ENCODE data around the gene LAMA2. TPM values are rescaled to one million over a fixed set of nuclear protein-coding genes. Genes with fewer than 3 reads are reported as not detected.

The LAMA2 gene
- total RNA-seq, 1 donor from 2014 or later = 18.0 TPM

DNA sequence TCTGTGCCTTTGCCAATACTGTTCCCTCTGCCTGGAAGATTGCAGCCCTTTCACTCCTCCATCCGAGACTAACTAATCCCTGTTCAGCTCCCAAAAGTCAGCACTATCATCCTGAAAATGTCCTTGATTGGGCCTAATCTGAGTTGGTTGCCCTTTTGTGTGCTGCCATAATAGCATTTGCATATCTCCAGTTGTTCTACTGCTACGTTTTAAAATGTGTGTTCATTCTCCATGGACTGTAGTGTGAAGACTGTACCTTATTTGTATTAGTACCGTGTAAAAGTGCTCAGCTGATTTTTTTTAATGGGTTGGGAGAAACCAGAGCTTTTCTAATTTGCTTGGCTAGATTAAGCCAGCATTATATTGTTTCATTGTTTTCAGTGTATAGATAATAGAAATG is 401.3 kb downstream of the LAMA2 start:
- no peak for DNase-seq (ENCODE audit: extremely low spot score, unreplicated experiment)
- Mint-ChIP-seq H3K36me3 (ENCODE audit: unreplicated experiment) (no peaks in the 10 kb centered on the region), H3K4me1 (ENCODE audit: unreplicated experiment) (no peaks in the 10 kb centered on the region), H3K27ac (ENCODE audit: unreplicated experiment) (no peak overlapping the region), H3K9me3 (ENCODE audit: unreplicated experiment) (no peaks in the 10 kb centered on the region), H3K27me3 (ENCODE audit: unreplicated experiment) (peaks cover 46% of the 10 kb centered on the region), H3K4me3 (ENCODE audit: unreplicated experiment) (no peak overlapping the region)
- TF ChIP-seq CTCF (IDR thresholded peaks at IDR 0.05) = no peak

DNA sequence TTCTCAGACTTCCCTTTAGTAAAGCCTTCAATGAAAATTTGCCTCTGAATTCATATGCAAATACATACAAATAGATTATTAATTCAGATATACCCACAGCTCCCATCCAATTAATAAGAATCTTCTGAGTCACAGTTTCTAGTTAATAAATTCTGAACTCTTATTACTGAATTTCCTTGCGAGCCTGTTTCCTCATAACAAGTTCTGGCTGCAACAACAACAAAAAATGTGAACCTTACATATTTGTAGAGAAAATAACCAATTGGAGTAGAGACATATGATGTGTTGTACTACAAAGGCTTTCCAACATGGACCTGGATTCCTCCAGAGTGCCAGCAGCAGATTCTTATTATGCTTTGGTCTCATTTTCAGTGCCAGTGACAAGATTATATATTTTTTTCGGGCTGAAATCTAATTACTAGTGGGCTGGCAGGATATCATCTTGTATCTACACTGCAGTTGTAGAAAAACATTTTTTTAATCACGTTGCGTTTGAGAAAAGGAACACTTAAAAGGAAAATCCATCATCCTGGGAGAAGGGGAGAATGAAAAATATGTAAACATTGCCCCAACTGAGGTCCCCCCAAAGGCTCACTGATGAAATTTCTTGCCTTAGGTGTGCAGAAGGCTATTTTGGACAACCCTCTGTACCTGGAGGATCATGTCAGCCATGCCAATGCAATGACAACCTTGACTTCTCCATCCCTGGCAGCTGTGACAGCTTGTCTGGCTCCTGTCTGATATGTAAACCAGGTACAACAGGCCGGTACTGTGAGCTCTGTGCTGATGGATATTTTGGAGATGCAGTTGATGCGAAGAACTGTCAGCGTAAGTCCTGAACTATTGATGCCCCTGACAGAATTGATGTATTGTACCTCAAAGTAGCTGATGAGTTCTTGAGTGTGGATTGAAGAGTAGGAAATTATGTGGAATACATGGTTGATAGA is 404.6 kb downstream of the LAMA2 start:
- H3K4me1 Mint-ChIP-seq (ENCODE audit: unreplicated experiment) = no peaks in the 10 kb centered on the region
- no peak overlapping the region for H3K27ac Mint-ChIP-seq (ENCODE audit: unreplicated experiment)
- H3K4me3 Mint-ChIP-seq (ENCODE audit: unreplicated experiment) = no peak overlapping the region
- H3K9me3 Mint-ChIP-seq (ENCODE audit: unreplicated experiment) = no peaks in the 10 kb centered on the region
- H3K27me3 Mint-ChIP-seq (ENCODE audit: unreplicated experiment) = peaks cover 29% of the 10 kb centered on the region
- no peak for TF ChIP-seq CTCF (IDR thresholded peaks at IDR 0.05)
- DNase-seq (ENCODE audit: extremely low spot score, unreplicated experiment) = no peak
- H3K36me3 Mint-ChIP-seq (ENCODE audit: unreplicated experiment) = no peaks in the 10 kb centered on the region

GRCh38 chr6:129289442-129289841 is 406.5 kb downstream of the LAMA2 start:
- H3K27ac Mint-ChIP-seq (ENCODE audit: unreplicated experiment) = no peak overlapping the region
- TF ChIP-seq CTCF (IDR thresholded peaks at IDR 0.05) = no peak
- H3K27me3 Mint-ChIP-seq (ENCODE audit: unreplicated experiment) = peaks cover 25% of the 10 kb centered on the region
- H3K4me3 Mint-ChIP-seq (ENCODE audit: unreplicated experiment) = no peak overlapping the region
- DNase-seq (ENCODE audit: extremely low spot score, unreplicated experiment) = no peak
- no peaks in the 10 kb centered on the region for H3K36me3 Mint-ChIP-seq (ENCODE audit: unreplicated experiment)
- H3K4me1 Mint-ChIP-seq (ENCODE audit: unreplicated experiment) = no peaks in the 10 kb centered on the region
- no peaks in the 10 kb centered on the region for H3K9me3 Mint-ChIP-seq (ENCODE audit: unreplicated experiment)

GRCh38 chr6:129292836-129293235 is 409.9 kb downstream of the LAMA2 start:
- Mint-ChIP-seq H3K27me3 (ENCODE audit: unreplicated experiment) (peaks cover 32% of the 10 kb centered on the region), H3K27ac (ENCODE audit: unreplicated experiment) (no peak overlapping the region), H3K4me1 (ENCODE audit: unreplicated experiment) (no peaks in the 10 kb centered on the region), H3K9me3 (ENCODE audit: unreplicated experiment) (no peaks in the 10 kb centered on the region), H3K36me3 (ENCODE audit: unreplicated experiment) (no peaks in the 10 kb centered on the region), H3K4me3 (ENCODE audit: unreplicated experiment) (no peak overlapping the region)
- no peak for TF ChIP-seq CTCF (IDR thresholded peaks at IDR 0.05)
- no peak for DNase-seq (ENCODE audit: extremely low spot score, unreplicated experiment)

- DNase-seq (ENCODE audit: extremely low spot score, unreplicated experiment) = no peak
- TF ChIP-seq CTCF (IDR thresholded peaks at IDR 0.05) = no peak
- Mint-ChIP-seq H3K4me1 (ENCODE audit: unreplicated experiment) (no peaks in the 10 kb centered on the region), H3K4me3 (ENCODE audit: unreplicated experiment) (no peak overlapping the region), H3K36me3 (ENCODE audit: unreplicated experiment) (no peaks in the 10 kb centered on the region), H3K27ac (ENCODE audit: unreplicated experiment) (no peak overlapping the region), H3K27me3 (ENCODE audit: unreplicated experiment) (peaks cover 38% of the 10 kb centered on the region), H3K9me3 (ENCODE audit: unreplicated experiment) (no peaks in the 10 kb centered on the region)
Observed at GRCh38 chr6:129297592-129297991, 414.7 kb downstream of the LAMA2 start.

All from osteocyte (in vitro differentiated cells).